Mesendoderm (in vitro differentiated cells): ENCODE measurements around the gene SOX12.

ENCODE experiments used
- DNase-seq: peaks from one replicate; pipeline ENCODE4 v3.0.0; 2013
- H2AK5ac ChIP-seq: 2 replicates; pipeline ENCODE4 v1.6.1; 2013; ENCODE audit warnings: low read length, inconsistent platforms
- H2BK120ac ChIP-seq: 2 replicates; pipeline ENCODE4 v1.6.1; 2013; ENCODE audit warnings: low read depth, mild to moderate bottlenecking, low read length, moderate library complexity, mixed read lengths
- H2BK15ac ChIP-seq: replicated peaks from 2 replicates; pipeline ENCODE4 v1.6.1; 2013; ENCODE audit warnings: low read depth, mild to moderate bottlenecking, moderate library complexity
- H2BK5ac ChIP-seq: 2 replicates; pipeline ENCODE4 v1.6.1; 2013; ENCODE audit warnings: low read length, inconsistent platforms
- H3K18ac ChIP-seq: 2 replicates; pipeline ENCODE4 v1.6.1; 2013; ENCODE audit warnings: mild to moderate bottlenecking, low read length, mixed read lengths
- H3K23ac ChIP-seq: one replicate; pipeline ENCODE4 v1.6.1; 2013; ENCODE audit warnings: low read length
- H3K27ac ChIP-seq: 2 replicates; pipeline ENCODE4 v1.5.1; 2013; ENCODE audit warnings: low read depth, mild to moderate bottlenecking, inconsistent platforms, low read length, moderate library complexity
- H3K27me3 ChIP-seq: 2 replicates; pipeline ENCODE4 v1.6.1; 2013; ENCODE audit warnings: low read length, control low read depth, mild to moderate bottlenecking, inconsistent platforms; ENCODE audit not compliant: insufficient read depth, poor library complexity
- H3K36me3 ChIP-seq: 2 replicates; pipeline ENCODE4 v1.6.1; 2013; ENCODE audit warnings: low read length, inconsistent platforms; ENCODE audit not compliant: control insufficient read depth, insufficient read depth
- H3K4ac ChIP-seq: one replicate; pipeline ENCODE4 v1.6.1; 2013; ENCODE audit warnings: low read depth, mild to moderate bottlenecking, low read length, moderate library complexity
- H3K4me1 ChIP-seq: 2 replicates; pipeline ENCODE4 v1.6.1; 2013; ENCODE audit warnings: low read depth, low read length, inconsistent platforms; ENCODE audit not compliant: control insufficient read depth
- H3K4me2 ChIP-seq: 2 replicates; pipeline ENCODE4 v1.6.1; 2013; ENCODE audit warnings: low read length
- H3K4me3 ChIP-seq: 2 replicates; pipeline ENCODE4 v1.5.1; 2013; ENCODE audit warnings: mild to moderate bottlenecking, low read length
- H3K56ac ChIP-seq: one replicate; pipeline ENCODE4 v1.6.1; 2013; ENCODE audit warnings: low read length
- H3K79me1 ChIP-seq: 2 replicates; pipeline ENCODE4 v1.6.1; 2013; ENCODE audit warnings: low read length, inconsistent platforms
- H3K79me2 ChIP-seq: 2 replicates; pipeline ENCODE4 v1.6.1; 2013; ENCODE audit warnings: mild to moderate bottlenecking, low read length; ENCODE audit not compliant: control insufficient read depth, insufficient read depth
- H3K9ac ChIP-seq: 2 replicates; pipeline ENCODE4 v1.6.1; 2013; ENCODE audit warnings: low read length, inconsistent platforms
- H4K5ac ChIP-seq: one replicate; pipeline ENCODE4 v1.6.1; 2013; ENCODE audit warnings: low read length
- H4K8ac ChIP-seq: one replicate; pipeline ENCODE4 v1.6.1; 2013; ENCODE audit warnings: low read depth, mild to moderate bottlenecking, control low read depth, low read length, moderate library complexity
- WGBS: extraction: QIAGEN DNeasy Blood & Tissue Kit; methylation state at CpG from one replicate; pipeline ENCODE4 v1.1.7; 2013; ENCODE audit warnings: low lambda C conversion rate, missing lambda C conversion rate; ENCODE audit not compliant: insufficient coverage; ENCODE audit errors: extremely low coverage; 5-methylcytosine and 5-hydroxymethylcytosine counted together

Gene SOX12

DNA sequence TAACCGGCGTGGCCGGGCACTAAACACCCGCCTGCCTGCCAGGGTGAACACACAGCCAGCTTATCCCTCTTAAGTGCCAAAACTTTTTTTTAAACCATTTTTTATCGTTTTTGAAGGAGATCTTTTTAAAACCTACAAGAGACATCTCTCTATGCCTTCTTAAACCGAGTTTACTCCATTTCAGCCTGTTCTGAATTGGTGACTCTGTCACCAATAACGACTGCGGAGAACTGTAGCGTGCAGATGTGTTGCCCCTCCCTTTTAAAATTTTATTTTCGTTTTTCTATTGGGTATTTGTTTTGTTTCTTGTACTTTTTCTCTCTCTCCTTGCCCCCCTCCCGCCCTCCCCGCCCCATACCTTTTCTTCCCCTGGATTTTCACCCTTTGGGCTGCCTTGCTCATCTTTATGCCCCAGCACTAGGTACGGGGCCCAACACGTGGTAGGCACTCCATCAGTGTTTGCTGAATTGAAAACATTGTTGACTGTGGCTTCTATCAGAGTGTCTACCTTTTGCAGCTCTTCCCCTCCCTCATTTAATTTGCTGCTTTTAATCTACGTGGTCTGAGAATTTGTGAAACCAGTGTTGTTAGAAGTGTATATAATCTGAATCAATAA lies 26.5 kb upstream of the SOX12 start:
- Histone ChIP-seq H3K27me3 (no peaks in the 10 kb centered on the region), H3K23ac (peak overlapping the region; percentile 52), H2BK15ac (no peak overlapping the region), H3K27ac (no peak overlapping the region), H3K18ac (peak overlapping the region; percentile 89), H3K4ac (no peak overlapping the region), H3K4me3 (peak overlapping the region; percentile 91), H2AK5ac (no peak overlapping the region), H2BK120ac (no peak overlapping the region), H3K79me1 (peaks cover 7% of the 10 kb centered on the region), H3K56ac (peak overlapping the region; percentile 98), H3K36me3 (no peaks in the 10 kb centered on the region), H4K5ac (no peak overlapping the region), H2BK5ac (no peak overlapping the region), H3K4me2 (peak overlapping the region; percentile 94), H4K8ac (no peak overlapping the region), H3K9ac (peak overlapping the region; percentile 97), H3K79me2 (peaks cover 18% of the 10 kb centered on the region), H3K4me1 (peaks cover 26% of the 10 kb centered on the region)
- no peak for DNase-seq
- WGBS: no CpG with 5 or more reads among the region's 15 CpGs

DNA sequence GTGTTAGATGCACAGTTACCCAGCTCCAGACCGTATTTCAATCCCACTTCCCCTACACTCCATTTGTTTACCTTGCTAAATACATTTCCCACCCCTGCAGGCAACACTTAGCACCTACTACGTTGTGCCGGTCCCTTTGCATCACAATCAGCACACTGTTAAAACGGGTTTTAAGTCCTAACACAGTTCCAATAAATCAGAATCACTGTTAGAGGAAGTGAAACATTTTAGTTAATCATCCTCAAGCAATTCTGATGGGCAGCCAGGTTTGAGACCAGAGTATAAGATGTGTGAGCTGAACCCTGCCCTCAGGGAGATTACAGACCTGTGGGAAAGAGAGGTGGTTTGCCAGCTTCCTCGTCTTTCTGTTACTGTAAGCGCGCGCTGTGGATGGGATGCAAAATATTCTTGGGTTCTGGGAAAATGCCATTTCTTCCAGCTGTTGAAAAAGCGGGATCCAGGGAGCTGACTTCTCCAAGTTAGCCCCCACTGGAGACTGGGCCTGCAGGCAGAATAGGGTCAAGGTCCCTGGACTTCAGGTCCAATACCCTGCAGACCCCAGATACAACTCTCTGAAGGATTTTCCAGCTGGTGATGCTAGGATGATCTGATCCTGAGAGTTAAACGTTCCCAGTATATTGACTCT lies 24.9 kb upstream of the SOX12 start:
- peak overlapping the region; percentile 86 for H2BK15ac ChIP-seq
- no peaks in the 10 kb centered on the region for H3K27me3 ChIP-seq
- H3K36me3 ChIP-seq: no peaks in the 10 kb centered on the region
- peak overlapping the region; percentile 63 for H3K4ac ChIP-seq
- no peak overlapping the region for H3K23ac ChIP-seq
- no CpG with 5 or more reads among the region's 10 CpGs for WGBS
- H3K79me1 ChIP-seq: peaks cover 7% of the 10 kb centered on the region
- no peak overlapping the region for H4K8ac ChIP-seq
- no peak overlapping the region for H3K4me3 ChIP-seq
- H2BK120ac ChIP-seq: no peak overlapping the region
- H3K4me2 ChIP-seq: peak overlapping the region; percentile 54
- H2BK5ac ChIP-seq: peak overlapping the region; percentile 70
- H2AK5ac ChIP-seq: peak overlapping the region; percentile 29
- H3K79me2 ChIP-seq: peaks cover 18% of the 10 kb centered on the region
- peak overlapping the region; percentile 56 for H3K9ac ChIP-seq
- peak overlapping the region; percentile 77 for H3K18ac ChIP-seq
- peak overlapping the region; percentile 83 for H3K56ac ChIP-seq
- H3K4me1 ChIP-seq: peaks cover 26% of the 10 kb centered on the region
- no peak overlapping the region for H4K5ac ChIP-seq
- DNase-seq: peak; percentile 90
- H3K27ac ChIP-seq: peak overlapping the region; percentile 58

DNA sequence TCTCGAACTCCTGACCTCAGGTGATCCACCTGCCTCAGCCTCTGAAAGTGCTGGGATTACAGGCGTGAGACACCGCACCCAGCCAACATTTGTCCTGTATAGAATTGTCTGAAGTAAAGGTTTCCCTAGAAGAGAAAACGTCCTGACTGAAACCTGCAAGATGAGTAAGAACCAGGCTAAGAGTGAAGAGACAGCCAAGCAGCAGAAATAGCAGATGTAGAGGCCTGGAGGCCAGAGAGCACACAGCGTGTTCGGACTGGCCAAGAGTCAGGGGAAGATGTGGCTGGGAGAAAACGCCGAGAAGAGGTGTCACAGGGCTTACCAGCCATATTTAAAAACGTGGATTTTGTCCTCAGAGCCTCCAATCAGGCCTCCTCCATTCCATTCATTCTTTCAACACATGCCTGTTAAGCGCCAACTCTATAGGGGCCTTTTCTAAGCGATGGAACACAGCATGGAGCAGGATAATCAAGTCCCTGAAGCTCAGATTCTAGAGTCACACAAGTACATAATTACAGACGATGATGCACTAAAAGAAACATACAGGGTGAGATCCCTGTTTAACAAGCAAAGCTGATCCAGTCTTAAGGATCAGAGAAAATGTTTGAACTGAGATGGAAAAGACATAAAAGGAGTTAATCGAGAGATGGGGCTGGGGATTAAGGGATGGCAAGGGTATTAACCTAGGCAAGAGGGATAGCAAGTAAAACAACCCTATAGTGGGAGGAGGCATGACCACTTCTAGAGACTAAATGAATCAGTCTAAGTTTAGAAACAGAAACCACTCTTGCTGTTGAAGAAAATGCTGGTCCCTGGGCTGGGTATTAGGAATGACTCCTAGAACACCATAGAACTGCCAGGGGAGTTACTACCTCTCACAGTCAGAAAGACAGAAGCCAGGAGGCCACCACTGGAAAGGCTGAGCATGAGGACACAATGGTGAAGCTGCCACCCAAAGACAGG lies 23.2 kb upstream of the SOX12 start:
- Histone ChIP-seq H3K4me3 (no peak overlapping the region), H2BK5ac (no peak overlapping the region), H2BK120ac (peak overlapping the region; percentile 32), H3K23ac (no peak overlapping the region), H3K27me3 (no peaks in the 10 kb centered on the region), H2BK15ac (peak overlapping the region; percentile 28), H3K79me2 (peaks cover 18% of the 10 kb centered on the region), H3K9ac (no peak overlapping the region), H2AK5ac (no peak overlapping the region), H3K4ac (no peak overlapping the region), H3K27ac (no peak overlapping the region), H3K4me1 (peaks cover 24% of the 10 kb centered on the region), H4K5ac (no peak overlapping the region), H4K8ac (no peak overlapping the region), H3K18ac (peak overlapping the region; percentile 64), H3K36me3 (no peaks in the 10 kb centered on the region), H3K4me2 (no peak overlapping the region), H3K56ac (no peak overlapping the region), H3K79me1 (peaks cover 7% of the 10 kb centered on the region)
- peak; percentile 77 for DNase-seq
- WGBS: no CpG with 5 or more reads among the region's 13 CpGs

DNA sequence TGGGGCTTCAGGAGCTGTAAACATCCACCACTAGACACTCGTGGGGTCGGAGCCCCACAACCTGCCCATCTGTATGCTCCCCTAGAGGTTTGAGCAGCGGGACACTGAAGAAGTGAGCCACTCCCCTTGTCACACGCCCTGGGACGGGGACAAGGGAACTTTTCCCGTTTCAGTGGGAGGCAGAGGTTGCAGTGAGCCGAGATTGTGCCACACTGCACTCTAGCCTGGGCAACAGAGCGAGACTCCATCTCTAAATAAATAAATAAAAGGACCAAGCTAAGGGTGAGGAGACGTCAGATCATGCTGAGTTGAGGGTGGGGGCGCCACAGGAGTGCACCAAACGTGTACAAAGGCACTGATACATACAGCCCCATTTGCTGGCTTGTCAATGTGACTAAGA lies 19.6 kb upstream of the SOX12 start:
- no peak overlapping the region for H3K4ac ChIP-seq
- WGBS: no CpG with 5 or more reads among the region's 11 CpGs

DNA sequence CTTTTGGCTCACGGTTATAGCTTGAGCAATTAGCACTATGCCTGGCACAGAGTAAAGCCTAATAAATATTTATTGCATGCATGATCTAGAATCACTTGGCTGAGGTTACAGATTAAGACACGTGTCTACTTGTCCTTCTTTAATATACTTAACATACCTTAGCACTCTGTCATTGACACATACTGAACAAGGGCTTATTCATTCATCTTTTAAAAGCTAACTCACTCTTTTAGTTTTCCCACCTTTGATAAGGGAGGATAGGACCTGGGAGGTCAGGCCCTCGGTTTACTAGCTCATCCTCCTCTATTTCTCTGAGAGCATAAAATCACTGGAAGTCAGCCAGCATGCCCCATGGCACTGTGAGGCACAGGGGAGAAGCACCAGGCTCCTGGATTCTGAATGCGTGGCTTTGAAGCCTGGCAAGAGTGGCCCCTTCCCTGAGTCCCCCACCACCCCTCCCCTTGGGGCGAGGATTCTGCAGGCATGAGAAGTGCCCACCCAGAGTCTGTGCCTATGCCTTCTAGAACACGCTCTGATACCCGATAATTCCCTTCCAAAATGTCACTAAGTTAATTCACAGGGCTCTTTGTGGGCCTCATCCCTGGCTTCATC lies 16.8 kb upstream of the SOX12 start:
- H3K36me3 ChIP-seq: no peaks in the 10 kb centered on the region
- no peak overlapping the region for H3K27ac ChIP-seq
- H3K23ac ChIP-seq: no peak overlapping the region
- no CpG with 5 or more reads among the region's 7 CpGs for WGBS
- no peak overlapping the region for H3K9ac ChIP-seq
- no peak overlapping the region for H2BK15ac ChIP-seq
- H3K27me3 ChIP-seq: no peaks in the 10 kb centered on the region
- no peaks in the 10 kb centered on the region for H3K79me1 ChIP-seq
- peak overlapping the region; percentile 49 for H2BK120ac ChIP-seq
- H3K4me2 ChIP-seq: no peak overlapping the region
- H2AK5ac ChIP-seq: peak overlapping the region; percentile 80
- no peak for DNase-seq
- no peak overlapping the region for H3K4ac ChIP-seq
- peak overlapping the region; percentile 42 for H3K18ac ChIP-seq
- peaks cover 2% of the 10 kb centered on the region for H3K4me1 ChIP-seq
- no peak overlapping the region for H2BK5ac ChIP-seq
- no peaks in the 10 kb centered on the region for H3K79me2 ChIP-seq
- H3K4me3 ChIP-seq: no peak overlapping the region
- peak overlapping the region; percentile 30 for H3K56ac ChIP-seq
- no peak overlapping the region for H4K5ac ChIP-seq
- no peak overlapping the region for H4K8ac ChIP-seq

More for the DNA sequence above, 19.6 kb upstream of the SOX12 start:
- no peak overlapping the region for H2BK15ac ChIP-seq
- no peak for DNase-seq
- no peak overlapping the region for H3K9ac ChIP-seq
- no peak overlapping the region for H2BK120ac ChIP-seq
- H4K5ac ChIP-seq: no peak overlapping the region
- H3K27ac ChIP-seq: no peak overlapping the region
- no peak overlapping the region for H2AK5ac ChIP-seq
- H3K18ac ChIP-seq: no peak overlapping the region
- H3K4me1 ChIP-seq: peaks cover 15% of the 10 kb centered on the region
- H3K4me3 ChIP-seq: no peak overlapping the region
- H3K36me3 ChIP-seq: no peaks in the 10 kb centered on the region
- no peak overlapping the region for H4K8ac ChIP-seq
- no peak overlapping the region for H3K4me2 ChIP-seq
- H2BK5ac ChIP-seq: no peak overlapping the region
- no peak overlapping the region for H3K56ac ChIP-seq
- H3K79me1 ChIP-seq: no peaks in the 10 kb centered on the region
- H3K27me3 ChIP-seq: no peaks in the 10 kb centered on the region
- no peak overlapping the region for H3K23ac ChIP-seq
- H3K79me2 ChIP-seq: no peaks in the 10 kb centered on the region
